Stimulated activated CD8-positive, alpha-beta memory T cell treated with anti-CD3 and anti-CD28 coated beads, Interleukin-7, amount 100 ng/mL, for 24 hours (primary cell): ENCODE measurements around the gene PLEKHG4.

Experiments used
- DNase-seq: peaks from one replicate; pipeline ENCODE4 v3.0.0-alpha.2; 2020; ENCODE audit warnings: low read depth

Gene PLEKHG4

GRCh38 chr16:67279296-67280089, at the start of gene PLEKHG4:
TSS of gene PLEKHG4 (plus strand) at chr16:67279532. CDS start at chr16:67280045, 513 bp downstream.
- peak; percentile 48 for DNase-seq

GRCh38 chr16:67229906-67230808, 49.2 kb upstream of the PLEKHG4 start:
- no peak for DNase-seq

- no peak for DNase-seq
Observed at GRCh38 chr16:67230809-67231660, 48.3 kb upstream of the PLEKHG4 start.

GRCh38 chr16:67233596-67233995, 45.7 kb upstream of the PLEKHG4 start:
- DNase-seq, result no peak

- DNase-seq, result no peak
Observed at GRCh38 chr16:67234180-67234597, 45.1 kb upstream of the PLEKHG4 start.

GRCh38 chr16:67235816-67236562, 43.3 kb upstream of the PLEKHG4 start:
- no peak for DNase-seq

GRCh38 chr16:67236563-67237395, 42.6 kb upstream of the PLEKHG4 start:
- DNase-seq, result peak; percentile 66

GRCh38 chr16:67237396-67238277, 41.7 kb upstream of the PLEKHG4 start:
- DNase-seq, result no peak

GRCh38 chr16:67238278-67238575, 41.1 kb upstream of the PLEKHG4 start:
- DNase-seq, result no peak

GRCh38 chr16:67238806-67239470, 40.4 kb upstream of the PLEKHG4 start:
- no peak for DNase-seq

- DNase-seq, result no peak
Observed at GRCh38 chr16:67240506-67240905, 38.8 kb upstream of the PLEKHG4 start.

- no peak for DNase-seq
Observed at GRCh38 chr16:67241008-67241900, 38.1 kb upstream of the PLEKHG4 start.

GRCh38 chr16:67242138-67242730, 37.1 kb upstream of the PLEKHG4 start:
- no peak for DNase-seq

- no peak for DNase-seq
Observed at GRCh38 chr16:67243481-67243880, 35.9 kb upstream of the PLEKHG4 start.

GRCh38 chr16:67244387-67245185, 34.7 kb upstream of the PLEKHG4 start:
- peak; percentile 52 for DNase-seq

GRCh38 chr16:67245186-67245585, 34.1 kb upstream of the PLEKHG4 start:
- no peak for DNase-seq

GRCh38 chr16:67245674-67246080, 33.7 kb upstream of the PLEKHG4 start:
- no peak for DNase-seq
